GM13976 (cell line): Measurements from ENCODE around the gene ING1.

ENCODE experiments used
- DNase-seq: peaks from one replicate; pipeline ENCODE4 v3.0.0; 2012; ENCODE audit warnings: low spot score
- in situ Hi-C: fragments of 300-500 bp; cut with MboI; formaldehyde crosslinking; loops from one replicate; pipeline ENCODE4 v1.12.0; 2022; ENCODE audit warnings: low sequenced_read_pairs, mixed read lengths, inconsistent platforms; ENCODE audit not compliant: unreplicated experiment
- TF ChIP-seq, protein P1 (sequence below): IDR thresholded peaks from 2 replicates; pipeline ENCODE4 v1.5.1; 2012; ENCODE audit warnings: borderline replicate concordance, mild to moderate bottlenecking; ENCODE audit not compliant: insufficient read depth; ENCODE audit errors: extremely low read depth, missing control alignments, control extremely low read depth

The ING1 gene

GRCh38 chr13:110769097-110769496, 55.6 kb downstream of the ING1 start:
- no peak for DNase-seq
- in situ Hi-C loops: no loop called here
- TF ChIP-seq, protein P1, sequence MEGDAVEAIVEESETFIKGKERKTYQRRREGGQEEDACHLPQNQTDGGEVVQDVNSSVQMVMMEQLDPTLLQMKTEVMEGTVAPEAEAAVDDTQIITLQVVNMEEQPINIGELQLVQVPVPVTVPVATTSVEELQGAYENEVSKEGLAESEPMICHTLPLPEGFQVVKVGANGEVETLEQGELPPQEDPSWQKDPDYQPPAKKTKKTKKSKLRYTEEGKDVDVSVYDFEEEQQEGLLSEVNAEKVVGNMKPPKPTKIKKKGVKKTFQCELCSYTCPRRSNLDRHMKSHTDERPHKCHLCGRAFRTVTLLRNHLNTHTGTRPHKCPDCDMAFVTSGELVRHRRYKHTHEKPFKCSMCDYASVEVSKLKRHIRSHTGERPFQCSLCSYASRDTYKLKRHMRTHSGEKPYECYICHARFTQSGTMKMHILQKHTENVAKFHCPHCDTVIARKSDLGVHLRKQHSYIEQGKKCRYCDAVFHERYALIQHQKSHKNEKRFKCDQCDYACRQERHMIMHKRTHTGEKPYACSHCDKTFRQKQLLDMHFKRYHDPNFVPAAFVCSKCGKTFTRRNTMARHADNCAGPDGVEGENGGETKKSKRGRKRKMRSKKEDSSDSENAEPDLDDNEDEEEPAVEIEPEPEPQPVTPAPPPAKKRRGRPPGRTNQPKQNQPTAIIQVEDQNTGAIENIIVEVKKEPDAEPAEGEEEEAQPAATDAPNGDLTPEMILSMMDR: no peak

DNA sequence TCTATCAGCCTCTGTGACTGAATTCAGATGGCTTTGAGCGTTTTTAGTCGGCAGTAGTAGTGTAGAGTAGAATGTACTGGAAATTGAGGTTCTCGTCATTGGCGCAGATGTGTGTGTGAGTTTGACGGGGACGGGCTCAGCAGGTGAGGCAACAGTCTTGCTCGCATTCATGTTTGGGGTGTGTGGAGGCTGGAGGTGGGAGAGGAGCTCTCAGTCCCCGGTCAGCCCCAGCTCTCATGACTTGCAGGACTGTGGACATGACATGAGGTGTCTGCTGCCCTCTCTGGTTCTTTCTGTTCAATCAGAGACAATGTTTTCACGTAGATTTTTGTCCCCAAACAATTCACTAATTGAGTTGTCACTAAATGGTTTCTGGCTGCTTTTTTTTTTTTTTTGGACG, 57.2 kb downstream of the ING1 start:
- TF ChIP-seq, protein P1: no peak
- in situ Hi-C loops: no loop called here
- DNase-seq: no peak

DNA sequence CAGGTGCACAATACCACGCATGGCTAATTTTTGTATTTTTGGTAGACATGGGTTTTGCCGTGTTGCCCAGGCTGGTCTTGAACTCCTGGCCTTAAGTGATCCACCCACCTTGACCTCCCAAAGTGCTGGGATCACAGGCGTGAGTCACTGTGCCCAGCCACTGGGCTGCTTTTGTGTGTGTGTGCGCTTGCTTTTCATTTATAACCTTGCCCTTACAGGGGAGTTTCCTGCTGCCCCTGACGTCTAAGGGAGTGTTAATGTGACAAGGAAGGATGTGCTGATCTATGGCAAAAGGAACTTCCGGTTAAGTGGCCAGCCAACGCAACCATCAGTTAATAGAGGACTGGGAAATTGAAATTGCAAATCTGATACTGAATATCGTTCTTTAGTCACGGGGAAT, 57.7 kb downstream of the ING1 start:
- DNase-seq: no peak
- in situ Hi-C loops: no loop called here
- TF ChIP-seq, protein P1: no peak

- TF ChIP-seq, protein P1: no peak
- no peak for DNase-seq
- in situ Hi-C loops: no loop called here
Observed at GRCh38 chr13:110772091-110772984, 58.8 kb downstream of the ING1 start.
